H1 (cell line): ENCODE data around the gene SGCD.

Experiments
- CREB1 ChIP-seq: IDR thresholded peaks from 2 replicates; pipeline ENCODE4 v1.6.1; 2012; ENCODE audit warnings: inconsistent platforms
- JUN ChIP-seq: IDR thresholded peaks from 2 replicates; pipeline ENCODE4 v1.6.1; 2011; ENCODE audit warnings: low read depth, mild to moderate bottlenecking, improper control_type of control experiment, low read length
- POLR2A ChIP-seq, 2 experiments: IDR thresholded peaks; 1 replicate in 1 of 2; 2 replicates in 1 of 2; pipeline ENCODE4 v1.6.1; 2011; ENCODE audit warnings: low read depth in 2 of 2, low read length in 2 of 2, mild to moderate bottlenecking in 2 of 2; ENCODE audit errors: control extremely low read depth in 1 of 2
- RNF2 ChIP-seq: fragments of 200-900, 300-1000 bp; sonication (generic); IDR thresholded peaks from 2 replicates; pipeline ENCODE4 v1.7.1; 2016; ENCODE audit warnings: borderline replicate concordance, low read depth, mild to moderate bottlenecking, antibody characterized with exemption, low read length; ENCODE audit not compliant: poor library complexity, severe bottlenecking; ENCODE audit errors: missing control alignments
- TF ChIP-seq, protein P1 (sequence below): IDR thresholded peaks from 2 replicates; pipeline ENCODE4 v1.6.1; 2011; ENCODE audit warnings: low read length, improper control_type of control experiment

DNA sequence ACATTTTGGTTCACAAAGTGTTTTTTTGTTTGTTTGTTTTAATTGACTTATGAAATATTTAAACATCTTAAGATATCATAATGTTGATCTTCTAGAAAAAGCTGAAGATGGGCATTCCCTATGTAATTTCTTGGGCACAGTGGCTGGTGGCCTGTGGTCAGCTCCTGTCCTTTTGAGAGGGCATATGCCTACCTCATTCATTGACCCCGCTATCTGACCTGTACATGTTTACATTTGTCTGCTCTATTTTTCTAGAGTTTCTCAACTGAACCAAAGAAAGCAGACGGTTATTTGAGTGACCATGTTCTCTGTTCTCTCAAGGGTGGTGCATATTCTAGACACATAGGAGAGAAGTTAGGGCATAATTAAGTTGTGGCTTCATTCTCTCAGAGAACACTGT is 5.3 kb downstream of the SGCD start:
- no peak for TF ChIP-seq RNF2
- no peak for TF ChIP-seq POLR2A (IDR thresholded peaks at IDR 0.05; ENCODE audit: control extremely low read depth in 1 of 2, low read depth in 2 of 2, low read length in 2 of 2)
- no peak for TF ChIP-seq CREB1
- TF ChIP-seq, protein P1, sequence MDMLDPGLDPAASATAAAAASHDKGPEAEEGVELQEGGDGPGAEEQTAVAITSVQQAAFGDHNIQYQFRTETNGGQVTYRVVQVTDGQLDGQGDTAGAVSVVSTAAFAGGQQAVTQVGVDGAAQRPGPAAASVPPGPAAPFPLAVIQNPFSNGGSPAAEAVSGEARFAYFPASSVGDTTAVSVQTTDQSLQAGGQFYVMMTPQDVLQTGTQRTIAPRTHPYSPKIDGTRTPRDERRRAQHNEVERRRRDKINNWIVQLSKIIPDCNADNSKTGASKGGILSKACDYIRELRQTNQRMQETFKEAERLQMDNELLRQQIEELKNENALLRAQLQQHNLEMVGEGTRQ = no peak
- no peak for TF ChIP-seq JUN
